OCI-LY3 (cell line): ENCODE data around the gene ACTMAP.

Experiments used
- CTCF ChIP-seq: fragments of 200-600, 300-600 bp; sonication (generic); IDR thresholded peaks from 2 replicates; pipeline ENCODE4 v1.5.1; 2014; ENCODE audit warnings: antibody characterized with exemption, low read length, low read depth
- EZH2phosphoT487 ChIP-seq: fragments of 200-600 bp; shearing (Covaris generic); IDR thresholded peaks from 2 replicates; pipeline ENCODE4 v1.6.1; 2018; ENCODE audit warnings: antibody characterized with exemption, mixed run types, low read depth

- TF ChIP-seq CTCF, result no peak
- no peak for TF ChIP-seq EZH2phosphoT487
Measured at GRCh38 chr19:40774916-40775631, 24.8 kb upstream of the ACTMAP start, which contains the start of gene MIA.
